ENCODE measurements around the gene GOLGA6A. TPM values are rescaled to one million over a fixed set of nuclear protein-coding genes. Genes with fewer than 3 reads are reported as not detected.
A peak's percentile ranks its signal among the peaks of the same experiment; 100 is the strongest.

GOLGA6A gene
- total RNA-seq, 1 donor from 2014 or later: not detected

- Histone ChIP-seq H3K27ac (replicated peaks) (peak overlapping the region; percentile 77), H3K36me3 (peaks cover 24% of the 10 kb centered on the region), H3K9me3 (replicated peaks) (no peaks in the 10 kb centered on the region), H3K27me3 (ENCODE audit: low read depth) (no peaks in the 10 kb centered on the region), H3K4me1 (peaks cover 78% of the 10 kb centered on the region), H3K4me3 (no peak overlapping the region)
- DNase-seq: no peak
- intact Hi-C loops (cut with micrococcal nuclease): no loop called here
- no peak for TF ChIP-seq CTCF (IDR thresholded peaks at IDR 0.05; ENCODE audit: borderline replicate concordance)
Observed at GRCh38 chr15:74042603-74043424, 39.5 kb downstream of the GOLGA6A start.

GRCh38 chr15:74041777-74042435 is 40.4 kb downstream of the GOLGA6A start:
- no peak for DNase-seq
- no peak for TF ChIP-seq CTCF (IDR thresholded peaks at IDR 0.05; ENCODE audit: borderline replicate concordance)
- H3K27ac ChIP-seq (replicated peaks): peak overlapping the region; percentile 72
- no peak overlapping the region for H3K4me3 ChIP-seq
- peaks cover 77% of the 10 kb centered on the region for H3K4me1 ChIP-seq
- intact Hi-C loops (cut with micrococcal nuclease): no loop called here
- H3K27me3 ChIP-seq (ENCODE audit: low read depth): no peaks in the 10 kb centered on the region
- H3K36me3 ChIP-seq: peaks cover 32% of the 10 kb centered on the region
- no peaks in the 10 kb centered on the region for H3K9me3 ChIP-seq (replicated peaks)

GRCh38 chr15:74041311-74041756 is 41.0 kb downstream of the GOLGA6A start:
- no peak for TF ChIP-seq CTCF (IDR thresholded peaks at IDR 0.05; ENCODE audit: borderline replicate concordance)
- intact Hi-C loops (cut with micrococcal nuclease): no loop called here

GRCh38 chr15:74040109-74040850 is 42.1 kb downstream of the GOLGA6A start:
- no peaks in the 10 kb centered on the region for H3K9me3 ChIP-seq (replicated peaks)
- peak overlapping the region; percentile 72 for H3K27ac ChIP-seq (replicated peaks)
- peaks cover 46% of the 10 kb centered on the region for H3K36me3 ChIP-seq
- H3K27me3 ChIP-seq (ENCODE audit: low read depth): no peaks in the 10 kb centered on the region
- no peak overlapping the region for H3K4me3 ChIP-seq
- peaks cover 81% of the 10 kb centered on the region for H3K4me1 ChIP-seq
- no peak for TF ChIP-seq CTCF (IDR thresholded peaks at IDR 0.05; ENCODE audit: borderline replicate concordance)
- peak; percentile 48 for DNase-seq
- intact Hi-C loops (cut with micrococcal nuclease): no loop called here

More at GRCh38 chr15:74041311-74041756, 41.0 kb downstream of the GOLGA6A start:
- Histone ChIP-seq H3K27ac (replicated peaks) (peak overlapping the region; percentile 72), H3K4me1 (peaks cover 81% of the 10 kb centered on the region), H3K36me3 (peaks cover 35% of the 10 kb centered on the region), H3K27me3 (ENCODE audit: low read depth) (no peaks in the 10 kb centered on the region), H3K9me3 (replicated peaks) (no peaks in the 10 kb centered on the region), H3K4me3 (no peak overlapping the region)
- DNase-seq: no peak

GRCh38 chr15:74039656-74040010 is 42.7 kb downstream of the GOLGA6A start:
- Histone ChIP-seq H3K27ac (replicated peaks) (peak overlapping the region; percentile 72), H3K27me3 (ENCODE audit: low read depth) (no peaks in the 10 kb centered on the region), H3K9me3 (replicated peaks) (no peaks in the 10 kb centered on the region), H3K4me3 (no peak overlapping the region), H3K36me3 (peaks cover 46% of the 10 kb centered on the region), H3K4me1 (peaks cover 74% of the 10 kb centered on the region)
- intact Hi-C loops (cut with micrococcal nuclease): no loop called here
- no peak for DNase-seq
- TF ChIP-seq CTCF (IDR thresholded peaks at IDR 0.05; ENCODE audit: borderline replicate concordance): no peak

All from left ventricle myocardium inferior (tissue), 1 donor.